Thymus (tissue), 11 donors: ENCODE data around the gene DHFR. TPM values are rescaled to one million over a fixed set of nuclear protein-coding genes. Genes with fewer than 3 reads are reported as not detected.
"Not testable (repeated sequence)": the region's sequence is repeated elsewhere in the genome, so short reads cannot be mapped to it uniquely, and the experiment has no call there.

Experiments
- DNase-seq, 9 donors: peaks; one replicate each; pipeline ENCODE4 v3.0.0-alpha.2; 2013; ENCODE audit warnings: low spot score in 9 of 9, low read depth in 6 of 9, missing footprints in 1 of 9
- H3K27ac ChIP-seq, 2 donors: one replicate each; pipeline ENCODE4 v1.5.1; 2013; ENCODE audit warnings: control low read depth in 1 of 2, low read depth in 1 of 2, low read length in 1 of 2, mild to moderate bottlenecking in 1 of 2, moderate library complexity in 1 of 2
- H3K27me3 ChIP-seq, 2 donors: one replicate each; pipeline ENCODE4 v1.5.1; 2013; ENCODE audit warnings: low read length in 1 of 2; ENCODE audit not compliant: control insufficient read depth in 2 of 2, insufficient read depth in 1 of 2
- H3K36me3 ChIP-seq, 2 donors: one replicate each; pipeline ENCODE4 v1.5.1; 2013; ENCODE audit warnings: low read length in 1 of 2, mild to moderate bottlenecking in 1 of 2, moderate library complexity in 1 of 2; ENCODE audit not compliant: control insufficient read depth in 2 of 2, insufficient read depth in 2 of 2
- H3K4me1 ChIP-seq, 2 donors: one replicate each; pipeline ENCODE4 v1.5.1; 2013; ENCODE audit warnings: low read length in 2 of 2; ENCODE audit not compliant: control insufficient read depth in 2 of 2, insufficient read depth in 2 of 2
- H3K4me3 ChIP-seq, 2 donors: one replicate each; pipeline ENCODE4 v1.5.1; 2013; ENCODE audit warnings: low read length in 2 of 2, control low read depth in 1 of 2, mild to moderate bottlenecking in 1 of 2
- H3K9me3 ChIP-seq, 2 donors: one replicate each; pipeline ENCODE4 v1.5.1; 2013; ENCODE audit warnings: low read length in 1 of 2, mild to moderate bottlenecking in 1 of 2; ENCODE audit not compliant: control insufficient read depth in 2 of 2, insufficient read depth in 1 of 2
- WGBS: extraction: QIAGEN DNeasy Blood & Tissue Kit; methylation state at CpG from one replicate; pipeline ENCODE4 v1.1.7; 2013; 5-methylcytosine and 5-hydroxymethylcytosine counted together
- polyA plus RNA-seq: library from polyadenylated mRNA; stranded (reverse); fragments of 200-250 nt; gene quantifications from one replicate; pipeline ENCODE4 v1.2.3, GENCODE V29; 2013
- total RNA-seq: library from RNA; stranded (reverse); fragments of 120-200 nt; gene quantifications from one replicate; pipeline ENCODE4 v1.2.4, GENCODE V29; 2013
- donor health status: healthy.

DHFR gene
- total and polyA plus RNA-seq, 2 donors: 15.9 to 76.2 TPM

DNA sequence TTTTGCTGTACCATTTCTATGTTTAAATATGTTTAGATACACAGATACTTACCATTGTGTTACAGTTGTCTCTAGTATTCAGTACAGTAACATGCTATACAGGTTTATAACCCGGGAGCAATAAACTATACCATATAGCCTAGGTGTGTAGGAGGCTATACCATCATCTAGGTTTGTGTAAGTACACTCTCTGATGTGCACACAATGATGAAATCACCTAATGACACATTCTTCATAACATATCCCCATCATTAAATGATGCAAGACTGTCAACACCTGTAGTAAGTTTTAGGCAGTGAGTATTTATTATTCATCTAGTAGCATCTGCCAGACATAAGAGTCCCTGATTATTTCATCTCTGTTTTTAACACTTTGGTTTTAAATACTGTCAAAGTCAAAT lies 7.3 kb upstream of the DHFR start:
- Histone ChIP-seq H3K9me3 (no peaks in the 10 kb centered on the region), H3K36me3 (peaks cover 26 to 50% of the 10 kb centered on the region in 2 donors), H3K27ac (no peak overlapping the region), H3K4me1 (no peaks in the 10 kb centered on the region), H3K27me3 (no peaks in the 10 kb centered on the region), H3K4me3 (no peak overlapping the region)
- WGBS: 98% methylated on average over 1 of the region's 1 CpG
- DNase-seq: no peak

DNA sequence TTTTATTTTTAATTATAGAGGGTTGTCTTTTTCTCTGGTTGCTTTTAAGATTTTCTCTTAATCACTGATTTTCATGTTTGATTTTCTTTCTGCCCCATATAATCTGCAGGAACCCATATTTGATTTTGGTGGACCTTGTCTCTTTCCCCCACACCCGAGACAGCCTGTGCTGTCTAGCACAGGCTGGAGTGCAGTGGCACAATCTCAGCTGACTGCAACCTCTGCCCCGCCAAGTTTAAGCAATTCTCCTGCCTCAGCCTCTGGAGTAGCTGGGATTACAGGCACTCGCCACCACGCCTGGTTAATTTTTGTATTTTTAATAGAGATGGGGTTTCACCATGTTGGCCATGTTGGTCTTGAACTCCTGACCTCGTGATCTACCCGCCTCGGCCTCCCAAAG lies 5.9 kb upstream of the DHFR start:
- H3K36me3 ChIP-seq: peaks cover 22 to 42% of the 10 kb centered on the region in 2 donors
- 98% methylated on average over 7 of the region's 7 CpGs for WGBS
- not testable (repeated sequence) for H3K27ac ChIP-seq, H3K9me3 ChIP-seq, H3K27me3 ChIP-seq, H3K4me1 ChIP-seq, H3K4me3 ChIP-seq, DNase-seq

DNA sequence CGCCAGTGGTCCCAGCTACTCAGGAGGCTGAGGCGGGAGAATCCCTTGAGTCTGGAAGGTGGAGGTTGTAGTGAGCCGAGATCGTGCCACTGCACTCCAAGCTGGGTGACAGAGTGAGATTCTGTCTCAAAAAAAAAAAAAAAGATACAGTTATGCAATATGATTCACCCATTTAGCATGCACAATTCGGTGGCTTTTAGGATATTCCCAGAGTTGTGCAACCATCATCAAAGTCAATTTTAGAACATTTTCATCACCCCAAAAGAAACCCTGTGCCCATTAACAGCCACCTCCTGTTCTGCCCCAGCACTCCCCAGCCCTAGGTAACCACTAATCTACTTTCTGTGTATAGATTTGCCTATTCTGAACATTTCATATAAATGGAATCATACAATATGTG lies 4.3 kb upstream of the DHFR start:
- 99% methylated on average over 5 of the region's 5 CpGs for WGBS
- H3K36me3 ChIP-seq: peaks cover 19 to 33% of the 10 kb centered on the region in 2 donors

DNA sequence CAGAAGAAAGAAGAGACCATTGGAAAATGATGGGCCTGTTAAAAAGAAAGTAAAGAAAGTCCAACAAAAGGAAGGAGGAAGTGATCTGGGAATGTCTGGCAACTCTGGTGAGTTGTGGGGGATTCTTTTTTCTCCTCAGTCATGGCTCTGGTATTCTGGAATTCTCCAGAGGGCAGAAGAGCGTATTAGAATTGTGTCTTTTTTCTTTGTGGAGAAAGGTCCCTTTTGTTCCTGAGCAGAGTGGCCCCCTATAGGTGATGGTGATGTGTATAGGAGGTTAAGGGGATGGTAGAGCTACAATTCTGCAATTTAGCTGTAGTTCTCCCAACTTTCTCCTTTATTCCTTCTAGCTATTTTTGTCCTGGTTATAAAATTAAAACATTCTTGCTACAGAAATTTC lies 1.6 kb upstream of the DHFR start:
- no peak for DNase-seq
- Histone ChIP-seq H3K27me3 (no peaks in the 10 kb centered on the region), H3K27ac (no peak overlapping the region), H3K4me1 (peaks cover 12 to 13% of the 10 kb centered on the region in 2 donors), H3K36me3 (peaks cover 19 to 23% of the 10 kb centered on the region in 2 donors), H3K4me3 (no peak overlapping the region), H3K9me3 (no peaks in the 10 kb centered on the region)
- 92% methylated on average over 1 of the region's 1 CpG for WGBS

More for the DNA sequence above, 4.3 kb upstream of the DHFR start:
- Histone ChIP-seq H3K27ac (no peak overlapping the region), H3K4me1 (peaks cover 3 to 5% of the 10 kb centered on the region in 2 donors), H3K4me3 (no peak overlapping the region), H3K27me3 (no peaks in the 10 kb centered on the region), H3K9me3 (no peaks in the 10 kb centered on the region)
- no peak for DNase-seq

DNA sequence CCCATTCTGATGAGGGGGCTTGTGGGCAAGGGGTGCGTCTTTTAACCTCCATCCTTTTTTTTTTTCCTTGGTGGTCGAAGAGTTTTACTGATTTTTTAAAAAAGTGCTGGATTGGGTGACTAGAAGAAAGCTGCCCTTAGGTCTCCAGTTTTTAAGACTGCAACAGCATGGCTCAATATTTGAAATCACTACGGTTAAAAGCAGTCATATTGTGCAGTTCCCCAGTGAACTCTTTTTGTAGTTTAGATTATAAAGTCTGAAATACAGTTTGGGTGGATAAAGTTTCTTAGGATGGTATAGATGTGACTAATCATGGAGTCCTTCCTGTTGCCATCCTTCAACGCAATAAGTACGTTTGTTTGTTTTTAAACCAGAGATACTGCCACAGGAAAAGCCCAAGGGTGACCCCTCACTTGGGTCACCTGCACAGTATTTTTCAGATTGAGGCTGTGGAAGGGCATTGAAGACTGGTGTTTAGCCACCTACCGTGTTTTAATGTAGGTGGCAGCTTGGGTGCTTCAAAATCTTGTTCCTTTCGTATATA lies 520 bp upstream of the DHFR start:
- WGBS: 32% methylated on average over 7 of the region's 7 CpGs
- H3K36me3 ChIP-seq: peaks cover 16 to 21% of the 10 kb centered on the region in 2 donors
- DNase-seq: peak in 2 of 9 donors; percentile 8
- H3K4me1 ChIP-seq: peaks cover 12 to 13% of the 10 kb centered on the region in 2 donors
- peak overlapping the region; percentile 61 to 96 for H3K4me3 ChIP-seq
- peak overlapping the region; percentile 97 to 100 for H3K27ac ChIP-seq
- no peaks in the 10 kb centered on the region for H3K9me3 ChIP-seq
- H3K27me3 ChIP-seq: no peaks in the 10 kb centered on the region

DNA sequence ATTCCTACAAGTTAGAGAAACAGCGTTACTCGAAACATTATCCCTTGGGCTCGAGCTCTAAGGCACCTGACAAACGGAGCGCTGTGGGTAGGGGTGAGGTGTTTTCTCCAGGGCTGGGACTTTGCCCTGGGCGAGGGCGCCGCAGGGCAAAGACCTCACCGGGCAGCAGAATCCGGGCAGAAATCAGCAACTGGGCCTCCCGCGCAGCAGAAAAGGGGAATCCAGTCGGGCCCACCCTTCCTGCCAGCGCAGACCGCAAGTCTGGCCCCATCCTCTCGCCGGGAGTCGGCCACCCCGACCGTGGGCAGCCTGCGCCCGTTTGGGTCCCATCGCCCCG lies 761 bp downstream of the DHFR start:
- under 1% methylated on average over 24 of the region's 24 CpGs for WGBS
- Histone ChIP-seq H3K36me3 (peaks cover 11% of the 10 kb centered on the region in 2 donors), H3K4me3 (peak overlapping the region; percentile 55 to 96), H3K27ac (peak overlapping the region in 1 of 2 donors; percentile 18), H3K4me1 (peaks cover 12 to 13% of the 10 kb centered on the region in 2 donors), H3K27me3 (no peaks in the 10 kb centered on the region), H3K9me3 (no peaks in the 10 kb centered on the region)
- DNase-seq: peak in 4 of 9 donors; percentile 13 to 37 (median 25)

DNA sequence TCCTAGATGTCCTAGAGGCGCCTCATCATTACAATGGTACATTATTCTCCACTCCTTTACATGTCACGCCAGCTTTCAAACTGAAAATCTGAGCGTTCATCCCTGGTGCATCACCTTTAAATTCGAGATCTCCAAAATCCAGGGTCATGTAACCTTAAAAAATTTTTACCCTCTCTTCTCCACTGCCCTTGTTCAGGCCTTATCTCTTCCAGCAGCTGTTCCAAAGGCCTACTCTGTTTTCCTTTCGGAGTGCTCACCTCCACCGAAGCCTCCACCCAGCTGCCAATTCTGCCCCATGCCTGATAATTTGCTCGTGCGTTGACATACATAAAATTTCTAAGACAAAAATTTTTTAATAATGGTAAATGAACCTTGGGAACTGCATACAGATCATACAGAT lies 1.3 kb downstream of the DHFR start:
- peak in 1 of 9 donors; percentile 4 for DNase-seq
- 52% methylated on average over 8 of the region's 8 CpGs for WGBS
- H3K36me3 ChIP-seq: peaks cover 6 to 11% of the 10 kb centered on the region in 2 donors
- H3K27ac ChIP-seq: no peak overlapping the region
- H3K27me3 ChIP-seq: no peaks in the 10 kb centered on the region
- H3K4me1 ChIP-seq: peaks cover 12 to 13% of the 10 kb centered on the region in 2 donors
- H3K4me3 ChIP-seq: peak overlapping the region; percentile 55 to 96
- H3K9me3 ChIP-seq: no peaks in the 10 kb centered on the region

DNA sequence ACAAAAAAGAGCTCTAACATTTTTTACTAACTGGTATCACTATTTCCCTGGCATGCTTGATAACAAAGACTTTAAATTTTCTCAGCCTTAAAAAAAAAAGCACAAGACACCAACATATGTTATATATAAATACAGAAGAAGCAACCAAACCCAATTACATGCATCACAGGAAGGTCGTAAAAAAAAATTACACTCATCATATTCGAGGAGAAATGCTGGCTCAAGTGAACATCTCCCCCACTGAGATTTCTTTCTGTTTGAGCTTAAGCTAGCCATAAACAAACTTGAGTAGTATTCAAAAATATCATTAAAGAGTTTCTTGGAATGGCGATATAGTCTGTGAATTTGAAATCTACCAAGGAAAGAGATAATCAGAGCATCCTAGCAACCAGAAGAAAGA lies 7.9 kb downstream of the DHFR start:
- Histone ChIP-seq H3K4me1 (no peaks in the 10 kb centered on the region), H3K4me3 (no peak overlapping the region), H3K9me3 (no peaks in the 10 kb centered on the region), H3K27ac (no peak overlapping the region), H3K27me3 (no peaks in the 10 kb centered on the region), H3K36me3 (peaks cover 27 to 55% of the 10 kb centered on the region in 2 donors)
- 97% methylated on average over 3 of the region's 3 CpGs for WGBS
- no peak for DNase-seq

DNA sequence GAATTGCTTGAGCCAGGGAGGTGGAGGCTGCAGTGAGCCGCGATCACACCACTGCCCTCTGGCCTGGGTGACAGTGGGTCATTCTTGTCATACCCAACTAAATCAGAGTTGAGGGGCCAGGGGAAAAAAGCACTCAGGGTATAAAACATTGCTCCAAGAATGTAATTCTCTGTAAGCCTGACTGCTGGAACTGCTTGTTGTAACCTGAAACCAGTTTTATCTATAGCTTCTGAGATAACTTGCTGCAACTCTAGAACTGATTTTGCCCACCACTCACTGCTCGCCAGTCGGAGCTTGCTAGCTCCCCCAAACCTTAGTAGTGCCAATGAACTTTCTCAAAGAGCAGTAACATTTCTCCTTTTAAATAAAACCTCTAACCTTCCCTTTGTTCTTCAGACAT lies 9.9 kb downstream of the DHFR start:
- peaks cover 41 to 71% of the 10 kb centered on the region in 2 donors for H3K36me3 ChIP-seq
- 98% methylated on average over 4 of the region's 4 CpGs for WGBS
- DNase-seq: no peak
- H3K27me3 ChIP-seq: no peaks in the 10 kb centered on the region
- H3K4me1 ChIP-seq: no peaks in the 10 kb centered on the region
- no peak overlapping the region for H3K4me3 ChIP-seq
- H3K9me3 ChIP-seq: no peaks in the 10 kb centered on the region
- no peak overlapping the region for H3K27ac ChIP-seq
